Measurements from ENCODE around the gene ERFL.

The ERFL gene

DNA sequence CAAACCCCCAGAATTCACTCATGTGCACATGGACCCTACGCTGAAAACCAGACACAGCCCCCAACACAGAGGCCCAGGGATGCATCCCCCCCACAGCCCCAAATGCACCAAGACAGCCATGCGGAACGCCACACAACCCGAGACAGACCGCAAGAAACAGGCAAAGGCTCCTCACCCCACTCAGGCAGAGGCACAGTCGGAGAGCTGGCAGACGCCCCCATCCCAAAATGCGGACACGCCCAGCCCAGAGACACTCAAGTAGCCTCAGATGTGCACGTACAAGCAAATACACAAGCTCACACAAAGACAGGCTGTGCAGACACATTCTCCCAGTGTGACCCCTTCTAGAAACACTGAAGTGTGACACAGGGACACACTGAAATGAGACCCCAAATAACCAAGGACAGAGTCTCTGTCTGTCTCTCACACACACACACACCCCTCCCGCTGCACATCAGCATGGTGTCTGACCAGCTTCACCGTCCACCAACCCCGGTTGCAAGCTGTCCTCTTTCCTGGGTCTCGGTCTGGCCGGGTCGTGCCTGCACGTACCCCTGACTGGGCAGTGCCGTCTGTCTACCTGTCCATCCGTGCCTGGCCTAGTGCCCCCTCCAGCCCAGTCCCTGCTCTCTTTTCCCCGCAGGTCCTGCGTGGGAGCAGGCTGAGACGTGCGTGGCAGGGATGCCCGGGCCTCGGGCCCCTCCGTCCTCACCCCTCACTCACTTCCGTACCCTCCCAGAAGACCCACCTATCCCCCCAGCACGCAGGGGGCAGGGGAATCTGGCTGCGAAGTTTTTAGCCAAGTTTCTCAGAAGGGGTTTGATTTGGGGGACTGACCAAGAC is 16.1 kb downstream of the ERFL start:
- H3K9me3 ChIP-seq (ENCODE audit: control insufficient read depth, insufficient read depth, low read length) = no peaks in the 10 kb centered on the region
- DNase-seq (ENCODE audit: low read depth, low spot score) = no peak
- H3K27me3 ChIP-seq (ENCODE audit: control insufficient read depth, insufficient read depth, low read length) = peaks cover 66% of the 10 kb centered on the region
- no peak overlapping the region for H3K4me3 ChIP-seq (ENCODE audit: low read length)
- WGBS (ENCODE audit: insufficient coverage, insufficient read length) = no CpG with 5 or more reads among the region's 29 CpGs
- no peaks in the 10 kb centered on the region for H3K36me3 ChIP-seq (ENCODE audit: control insufficient read depth, insufficient read depth, low read length)
- H3K4me1 ChIP-seq (ENCODE audit: control insufficient read depth, insufficient read depth, low read length) = peaks cover 3% of the 10 kb centered on the region; the same call in 1 of the 2 replicates
- no peak overlapping the region for H3K27ac ChIP-seq (ENCODE audit: low read length)

- H3K27me3 ChIP-seq (ENCODE audit: control insufficient read depth, insufficient read depth, low read length) = peaks cover 57% of the 10 kb centered on the region
- H3K4me3 ChIP-seq (ENCODE audit: low read length) = no peak overlapping the region
- no CpG with 5 or more reads among the region's 13 CpGs for WGBS (ENCODE audit: insufficient coverage, insufficient read length)
- no peak overlapping the region for H3K27ac ChIP-seq (ENCODE audit: low read length)
- no peak for DNase-seq (ENCODE audit: low read depth, low spot score)
- no peaks in the 10 kb centered on the region for H3K36me3 ChIP-seq (ENCODE audit: control insufficient read depth, insufficient read depth, low read length)
- peaks cover 3% of the 10 kb centered on the region; the same call in 1 of the 2 replicates for H3K4me1 ChIP-seq (ENCODE audit: control insufficient read depth, insufficient read depth, low read length)
- no peaks in the 10 kb centered on the region for H3K9me3 ChIP-seq (ENCODE audit: control insufficient read depth, insufficient read depth, low read length)
Measured at GRCh38 chr19:41910992-41911888, 17.0 kb downstream of the ERFL start.

GRCh38 chr19:41910240-41910991 is 17.8 kb downstream of the ERFL start:
- Histone ChIP-seq H3K27ac (ENCODE audit: low read length) (no peak overlapping the region), H3K27me3 (ENCODE audit: control insufficient read depth, insufficient read depth, low read length) (peaks cover 50% of the 10 kb centered on the region), H3K4me3 (ENCODE audit: low read length) (no peak overlapping the region), H3K9me3 (ENCODE audit: control insufficient read depth, insufficient read depth, low read length) (no peaks in the 10 kb centered on the region), H3K36me3 (ENCODE audit: control insufficient read depth, insufficient read depth, low read length) (0 out of 2 replicates have a peak, but pooled peaks cover under 1% of the 10 kb centered on the region), H3K4me1 (ENCODE audit: control insufficient read depth, insufficient read depth, low read length) (peaks cover 3% of the 10 kb centered on the region; the same call in 1 of the 2 replicates)
- no peak for DNase-seq (ENCODE audit: low read depth, low spot score)
- WGBS (ENCODE audit: insufficient coverage, insufficient read length) = no CpG with 5 or more reads among the region's 12 CpGs

DNA sequence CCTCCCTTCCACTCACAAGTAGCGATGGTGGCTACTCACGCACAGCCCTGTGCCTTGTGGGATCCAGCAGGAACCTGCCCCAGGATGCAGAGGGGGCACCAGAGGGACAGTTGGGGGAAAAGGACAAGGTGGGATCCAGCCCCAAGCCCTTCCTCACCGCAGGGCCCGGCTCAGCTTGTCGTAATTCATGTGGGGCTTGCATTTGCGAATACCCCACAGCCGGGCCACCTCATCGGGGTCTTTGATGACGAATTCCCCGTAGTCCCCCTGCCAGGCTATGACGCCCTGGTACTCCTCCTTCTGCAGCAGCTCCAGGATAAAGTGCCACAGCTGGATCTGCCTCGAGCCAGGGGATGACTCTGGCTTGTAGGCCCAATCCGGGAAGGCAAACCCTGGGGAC is 18.5 kb downstream of the ERFL start:
- H3K4me3 ChIP-seq (ENCODE audit: low read length) = no peak overlapping the region
- no peak for DNase-seq (ENCODE audit: low read depth, low spot score)
- no peaks in the 10 kb centered on the region for H3K9me3 ChIP-seq (ENCODE audit: control insufficient read depth, insufficient read depth, low read length)
- WGBS (ENCODE audit: insufficient coverage, insufficient read length) = no CpG with 5 or more reads among the region's 13 CpGs
- 0 out of 2 replicates have a peak, but pooled peaks cover 5% of the 10 kb centered on the region for H3K36me3 ChIP-seq (ENCODE audit: control insufficient read depth, insufficient read depth, low read length)
- H3K4me1 ChIP-seq (ENCODE audit: control insufficient read depth, insufficient read depth, low read length) = no peaks in the 10 kb centered on the region; the same call in 1 of the 2 replicates
- H3K27ac ChIP-seq (ENCODE audit: low read length) = no peak overlapping the region
- H3K27me3 ChIP-seq (ENCODE audit: control insufficient read depth, insufficient read depth, low read length) = peaks cover 44% of the 10 kb centered on the region

GRCh38 chr19:41908724-41909464 is 19.4 kb downstream of the ERFL start:
- Histone ChIP-seq H3K36me3 (ENCODE audit: control insufficient read depth, insufficient read depth, low read length) (peaks cover 9% of the 10 kb centered on the region), H3K27me3 (ENCODE audit: control insufficient read depth, insufficient read depth, low read length) (peaks cover 36% of the 10 kb centered on the region), H3K9me3 (ENCODE audit: control insufficient read depth, insufficient read depth, low read length) (no peaks in the 10 kb centered on the region), H3K4me1 (ENCODE audit: control insufficient read depth, insufficient read depth, low read length) (no peaks in the 10 kb centered on the region; the same call in 1 of the 2 replicates), H3K27ac (ENCODE audit: low read length) (no peak overlapping the region), H3K4me3 (ENCODE audit: low read length) (no peak overlapping the region)
- no CpG with 5 or more reads among the region's 11 CpGs for WGBS (ENCODE audit: insufficient coverage, insufficient read length)
- DNase-seq (ENCODE audit: low read depth, low spot score) = no peak

- H3K4me3 ChIP-seq (ENCODE audit: low read length) = no peak overlapping the region
- H3K4me1 ChIP-seq (ENCODE audit: control insufficient read depth, insufficient read depth, low read length) = no peaks in the 10 kb centered on the region; the same call in 1 of the 2 replicates
- WGBS (ENCODE audit: insufficient coverage, insufficient read length) = no CpG with 5 or more reads among the region's 25 CpGs
- peaks cover 17% of the 10 kb centered on the region for H3K36me3 ChIP-seq (ENCODE audit: control insufficient read depth, insufficient read depth, low read length)
- H3K27me3 ChIP-seq (ENCODE audit: control insufficient read depth, insufficient read depth, low read length) = peaks cover 29% of the 10 kb centered on the region
- DNase-seq (ENCODE audit: low read depth, low spot score) = no peak
- H3K27ac ChIP-seq (ENCODE audit: low read length) = no peak overlapping the region
- no peaks in the 10 kb centered on the region for H3K9me3 ChIP-seq (ENCODE audit: control insufficient read depth, insufficient read depth, low read length)
Measured at GRCh38 chr19:41907994-41908615, 20.1 kb downstream of the ERFL start.

DNA sequence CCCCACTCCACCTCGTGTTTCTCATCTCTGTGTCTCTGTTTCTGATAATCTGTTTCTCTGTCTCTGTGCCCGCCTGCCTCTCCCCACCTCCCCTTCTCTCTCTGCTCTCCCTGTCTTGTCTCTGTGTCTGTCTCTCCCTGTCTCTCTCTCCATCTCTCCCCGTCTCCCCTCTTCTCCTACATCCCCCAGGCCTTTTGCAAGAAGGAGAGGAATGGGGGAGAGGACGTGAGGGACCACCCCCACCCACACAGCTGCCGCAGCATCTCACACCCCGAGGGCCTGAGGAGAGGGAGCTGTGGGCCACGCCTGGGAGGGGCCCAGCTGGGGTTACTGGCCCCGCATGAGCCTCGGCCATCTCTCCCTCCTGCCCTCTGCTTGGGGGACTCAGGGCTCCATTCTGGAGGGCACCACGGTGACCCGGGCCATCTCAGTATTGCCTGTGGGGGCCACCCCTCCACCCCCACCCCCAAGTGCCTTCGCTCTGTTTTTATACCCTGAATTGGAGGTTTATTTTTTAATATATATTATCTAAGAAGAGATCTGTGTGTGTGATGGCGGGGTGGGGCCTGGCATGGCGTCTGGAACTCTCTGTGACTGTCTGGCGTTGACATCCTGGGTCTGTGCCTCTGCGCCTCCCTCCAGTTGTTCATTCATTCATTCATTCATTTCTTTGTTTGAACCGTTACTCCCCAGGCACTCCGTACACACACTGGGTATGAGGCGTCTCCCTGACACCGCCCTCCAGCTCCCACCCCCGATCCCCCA is 21.2 kb downstream of the ERFL start:
- no peak overlapping the region for H3K27ac ChIP-seq (ENCODE audit: low read length)
- peaks cover 20% of the 10 kb centered on the region for H3K27me3 ChIP-seq (ENCODE audit: control insufficient read depth, insufficient read depth, low read length)
- no peak overlapping the region for H3K4me3 ChIP-seq (ENCODE audit: low read length)
- no peaks in the 10 kb centered on the region for H3K9me3 ChIP-seq (ENCODE audit: control insufficient read depth, insufficient read depth, low read length)
- no CpG with 5 or more reads among the region's 21 CpGs for WGBS (ENCODE audit: insufficient coverage, insufficient read length)
- DNase-seq (ENCODE audit: low read depth, low spot score) = no peak
- H3K36me3 ChIP-seq (ENCODE audit: control insufficient read depth, insufficient read depth, low read length) = peaks cover 23% of the 10 kb centered on the region
- no peaks in the 10 kb centered on the region for H3K4me1 ChIP-seq (ENCODE audit: control insufficient read depth, insufficient read depth, low read length)

DNA sequence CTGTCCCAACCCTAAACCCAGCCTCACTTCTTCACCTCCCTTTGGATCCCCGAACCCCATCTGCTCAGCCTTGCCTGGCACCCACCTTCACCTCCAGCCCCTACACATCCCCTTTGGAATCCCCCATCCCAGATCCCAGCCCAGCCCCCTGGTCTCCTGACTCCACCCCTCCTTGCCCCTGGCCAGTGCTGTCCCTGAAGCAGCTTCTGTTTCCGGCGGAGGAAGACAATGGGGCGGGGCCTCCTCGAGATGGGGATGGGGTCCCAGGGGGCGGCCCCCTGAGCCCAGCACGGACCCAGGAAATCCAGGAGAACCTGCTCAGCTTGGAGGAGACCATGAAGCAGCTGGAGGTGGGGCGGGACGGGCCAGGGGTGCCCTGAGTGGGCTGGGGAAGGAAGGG is 22.0 kb downstream of the ERFL start:
- peaks cover 12% of the 10 kb centered on the region for H3K27me3 ChIP-seq (ENCODE audit: control insufficient read depth, insufficient read depth, low read length)
- H3K9me3 ChIP-seq (ENCODE audit: control insufficient read depth, insufficient read depth, low read length) = no peaks in the 10 kb centered on the region
- H3K4me1 ChIP-seq (ENCODE audit: control insufficient read depth, insufficient read depth, low read length) = no peaks in the 10 kb centered on the region
- DNase-seq (ENCODE audit: low read depth, low spot score) = no peak
- no peak overlapping the region for H3K27ac ChIP-seq (ENCODE audit: low read length)
- peaks cover 27% of the 10 kb centered on the region for H3K36me3 ChIP-seq (ENCODE audit: control insufficient read depth, insufficient read depth, low read length)
- no CpG with 5 or more reads among the region's 9 CpGs for WGBS (ENCODE audit: insufficient coverage, insufficient read length)
- H3K4me3 ChIP-seq (ENCODE audit: low read length) = no peak overlapping the region
